Right lobe of liver (tissue), 6 donors: Measurements from ENCODE around the gene EIF3K. TPM values are rescaled to one million over a fixed set of nuclear protein-coding genes. Genes with fewer than 3 reads are reported as not detected.

Experiments
- ATAC-seq, 4 donors: fragments of 200-7000 bp; cut with Tn5 transposase; one replicate each; pipeline ENCODE4 v1.9.1; 2020; ENCODE audit warnings: mild to moderate bottlenecking in 4 of 4, moderate library complexity in 4 of 4
- DNase-seq, 3 donors: peaks; one replicate each; pipeline ENCODE4 v3.0.0-alpha.2; 2020
- H3K27ac ChIP-seq, 3 donors: fragments of 200-600 bp; one replicate each; pipeline ENCODE4 v1.8.0; 2022
- H3K27me3 ChIP-seq, 2 donors: fragments of 200-600 bp; one replicate each; pipeline ENCODE4 v1.8.0; 2022
- H3K36me3 ChIP-seq, 4 donors: fragments of 200-600 bp; sonication (generic) in 1 of 4; one replicate each; pipeline versions ENCODE4 v1.5.1 to v1.8.0; 2017 to 2022; ENCODE audit warnings: control low read depth in 1 of 4
- H3K4me1 ChIP-seq, 4 donors: fragments of 200-600 bp; sonication (generic) in 1 of 4; one replicate each; pipeline versions ENCODE4 v1.5.1 to v1.8.0; 2017 to 2022; ENCODE audit warnings: control low read depth in 1 of 4
- H3K4me3 ChIP-seq, 3 donors: fragments of 200-600 bp; one replicate each; pipeline ENCODE4 v1.8.0; 2022
- H3K9me3 ChIP-seq, 4 donors: fragments of 200-600 bp; sonication (generic) in 1 of 4; one replicate each; pipeline versions ENCODE4 v1.5.1 to v1.8.0; 2017 to 2022; ENCODE audit warnings: control low read depth in 1 of 4
- POLR2A ChIP-seq: fragments of 450-650 bp; IDR thresholded peaks from one replicate; pipeline ENCODE4 v1.6.1; 2017; ENCODE audit warnings: antibody characterized with exemption, mild to moderate bottlenecking
- WGBS: methylation state at CpG from one replicate; pipeline ENCODE4 v1.1.6; 2018; ENCODE audit warnings: low coverage, low lambda C conversion rate; ENCODE audit not compliant: insufficient coverage; ENCODE audit errors: missing lambda C conversion rate; 5-methylcytosine and 5-hydroxymethylcytosine counted together
- intact Hi-C, 2 donors: fragments of 100-400 bp; cut with DNase I; formaldehyde crosslinking; loops; one replicate each; pipeline versions ENCODE4 v1.11.2 to v1.14.1; 2022
- total RNA-seq, 6 experiments: library from RNA; depleted of rRNA in 2 of 6; stranded (reverse); fragments of >200 nt in 2 of 6; fragmentation: NEBNext Ultra II Directional in 3 of 6; extraction: Animal tissue kit (Norgen Biotek cat#: 25700) in 3 of 6; gene quantifications; one replicate each; pipeline versions ENCODE4 v1.1.0 to v1.2.4, GENCODE V29; 2016 to 2023
- TF ChIP-seq, protein P1 (sequence below), 4 donors: fragments of 200-600 bp in 3 of 4; fragments of 450-650 bp in 1 of 4; IDR thresholded peaks; one replicate each; pipeline versions ENCODE4 v1.5.1 to v1.8.0; 2016 to 2022; ENCODE audit warnings: antibody characterized with exemption in 4 of 4, mild to moderate bottlenecking in 2 of 4
- donor health status: DM: no; HTN: yes; CAD: no.
- donor health status: DM: no; HTN: no; CAD: no.
- donor health status: DM: no; HTN: no; CAD: no.
- donor health status: DM: no; HTN: yes; CAD: no.
- donor health status: DM: no; HTN: yes; CAD: no.

Gene EIF3K
- total RNA-seq, 6 experiments from 2014 or later = 86.3 to 305 (median 116) TPM

- 20% methylated on average over 1 of the region's 7 CpGs for WGBS
Observed at GRCh38 chr19:38684078-38684861, 65.3 kb downstream of the EIF3K start.

DNA sequence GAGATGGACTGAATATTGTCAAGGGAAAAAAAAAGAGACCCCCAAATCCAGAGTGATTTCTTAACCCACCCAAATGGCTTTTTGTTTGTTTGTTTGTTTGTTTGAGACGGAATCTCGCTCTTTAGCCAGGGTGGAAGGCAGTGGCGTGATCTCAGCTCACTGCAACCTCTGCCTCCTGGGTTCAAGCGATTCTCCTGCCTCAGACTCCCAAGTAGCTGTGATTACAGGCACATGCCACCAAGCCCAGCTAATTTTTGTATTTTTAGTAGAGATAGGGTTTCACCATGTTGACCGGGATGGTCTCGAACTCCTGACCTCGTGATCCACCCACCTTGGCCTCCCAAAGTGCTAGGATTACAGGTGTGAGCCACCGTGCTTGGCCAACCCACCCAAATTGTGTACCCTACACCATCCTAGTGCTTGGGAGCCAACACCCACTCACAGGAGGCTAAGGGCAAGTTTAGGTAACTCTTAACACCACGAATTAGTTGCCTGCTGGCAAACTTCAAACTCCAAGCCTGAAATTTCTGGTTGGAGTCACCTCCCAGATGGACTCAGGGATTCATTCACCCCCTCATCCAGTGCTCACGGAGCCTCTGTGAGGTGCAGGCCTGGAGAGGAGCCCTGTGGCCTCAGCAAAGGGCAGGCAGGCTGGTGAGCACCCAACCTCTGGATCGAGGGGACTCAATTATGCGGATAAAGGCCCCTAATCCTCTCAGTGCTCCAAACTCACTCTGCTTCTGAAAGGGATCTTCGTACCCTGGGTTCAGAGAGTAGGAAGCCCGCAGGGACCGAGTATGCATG, 66.1 kb downstream of the EIF3K start:
- intact Hi-C loops = no loop called here

More at GRCh38 chr19:38684078-38684861, 65.3 kb downstream of the EIF3K start:
- no peaks in the 10 kb centered on the region for H3K27me3 ChIP-seq
- intact Hi-C loops = no loop called here
- no peak for TF ChIP-seq POLR2A
- TF ChIP-seq, protein P1, sequence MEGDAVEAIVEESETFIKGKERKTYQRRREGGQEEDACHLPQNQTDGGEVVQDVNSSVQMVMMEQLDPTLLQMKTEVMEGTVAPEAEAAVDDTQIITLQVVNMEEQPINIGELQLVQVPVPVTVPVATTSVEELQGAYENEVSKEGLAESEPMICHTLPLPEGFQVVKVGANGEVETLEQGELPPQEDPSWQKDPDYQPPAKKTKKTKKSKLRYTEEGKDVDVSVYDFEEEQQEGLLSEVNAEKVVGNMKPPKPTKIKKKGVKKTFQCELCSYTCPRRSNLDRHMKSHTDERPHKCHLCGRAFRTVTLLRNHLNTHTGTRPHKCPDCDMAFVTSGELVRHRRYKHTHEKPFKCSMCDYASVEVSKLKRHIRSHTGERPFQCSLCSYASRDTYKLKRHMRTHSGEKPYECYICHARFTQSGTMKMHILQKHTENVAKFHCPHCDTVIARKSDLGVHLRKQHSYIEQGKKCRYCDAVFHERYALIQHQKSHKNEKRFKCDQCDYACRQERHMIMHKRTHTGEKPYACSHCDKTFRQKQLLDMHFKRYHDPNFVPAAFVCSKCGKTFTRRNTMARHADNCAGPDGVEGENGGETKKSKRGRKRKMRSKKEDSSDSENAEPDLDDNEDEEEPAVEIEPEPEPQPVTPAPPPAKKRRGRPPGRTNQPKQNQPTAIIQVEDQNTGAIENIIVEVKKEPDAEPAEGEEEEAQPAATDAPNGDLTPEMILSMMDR (IDR thresholded peaks at IDR 0.05) = no peak
- H3K4me1 ChIP-seq = peaks cover 4 to 73% (median 41%) of the 10 kb centered on the region in 4 donors
- H3K27ac ChIP-seq = peak overlapping the region; percentile 82 to 96 (median 89)
- no peaks in the 10 kb centered on the region for H3K36me3 ChIP-seq
- DNase-seq (no peak), ATAC-seq (peak; percentile 2 to 30 (median 8))
- no peak overlapping the region for H3K4me3 ChIP-seq
- no peaks in the 10 kb centered on the region for H3K9me3 ChIP-seq

GRCh38 chr19:38685666-38686529, 66.9 kb downstream of the EIF3K start:
- Histone ChIP-seq H3K4me3 (no peak overlapping the region), H3K36me3 (no peaks in the 10 kb centered on the region), H3K4me1 (peaks cover 4 to 57% (median 34%) of the 10 kb centered on the region in 4 donors), H3K9me3 (no peaks in the 10 kb centered on the region), H3K27ac (peak overlapping the region; percentile 82 to 96 (median 89)), H3K27me3 (no peaks in the 10 kb centered on the region)
- intact Hi-C loops = no loop called here
- WGBS = 9% methylated on average over 10 of the region's 10 CpGs
- DNase-seq (no peak), ATAC-seq (peak; percentile 12 to 22 (median 16))
- no peak for TF ChIP-seq POLR2A
- TF ChIP-seq, protein P1 (IDR thresholded peaks at IDR 0.05) = peak; percentile 24 to 67 (median 28)

More for the DNA sequence above, 66.1 kb downstream of the EIF3K start:
- Histone ChIP-seq H3K4me1 (peaks cover 4 to 65% (median 38%) of the 10 kb centered on the region in 4 donors), H3K27me3 (no peaks in the 10 kb centered on the region), H3K36me3 (no peaks in the 10 kb centered on the region), H3K9me3 (no peaks in the 10 kb centered on the region), H3K4me3 (no peak overlapping the region), H3K27ac (peak overlapping the region; percentile 82 to 96 (median 89))
- 74% methylated on average over 14 of the region's 15 CpGs for WGBS
- TF ChIP-seq, protein P1 (IDR thresholded peaks at IDR 0.05) = no peak
- no peak for TF ChIP-seq POLR2A
- ATAC-seq (no peak), DNase-seq (no peak)

DNA sequence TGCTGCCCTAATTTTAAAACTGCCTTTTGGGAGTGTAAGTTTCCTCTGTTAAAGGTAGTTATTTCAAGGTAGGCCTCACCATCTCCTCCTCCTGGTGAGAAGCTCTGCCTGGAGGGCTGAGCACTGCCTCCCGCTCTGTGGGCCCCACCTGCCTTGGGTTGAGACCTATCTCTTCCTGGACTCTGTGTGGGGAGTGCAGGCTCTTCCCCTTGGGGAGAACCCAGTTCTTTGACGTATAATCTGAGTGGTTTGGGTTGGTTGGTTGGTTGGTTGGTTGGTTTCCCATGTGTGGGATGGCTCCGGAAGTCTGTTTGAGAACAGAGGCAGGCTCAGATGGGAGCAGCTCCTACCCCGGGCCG, 67.5 kb downstream of the EIF3K start:
- 67% methylated on average over 3 of the region's 5 CpGs for WGBS
- DNase-seq (no peak), ATAC-seq (no peak)
- no peak for TF ChIP-seq POLR2A
- TF ChIP-seq, protein P1 (IDR thresholded peaks at IDR 0.05) = no peak
- Histone ChIP-seq H3K9me3 (no peaks in the 10 kb centered on the region), H3K27ac (peak overlapping the region; percentile 82 to 96 (median 89)), H3K36me3 (no peaks in the 10 kb centered on the region), H3K27me3 (no peaks in the 10 kb centered on the region), H3K4me1 (peaks cover 4 to 54% (median 31%) of the 10 kb centered on the region in 4 donors), H3K4me3 (no peak overlapping the region)
- intact Hi-C loops = no loop called here
